ENCODE measurements around the gene ATP4B.

The ATP4B gene

DNA sequence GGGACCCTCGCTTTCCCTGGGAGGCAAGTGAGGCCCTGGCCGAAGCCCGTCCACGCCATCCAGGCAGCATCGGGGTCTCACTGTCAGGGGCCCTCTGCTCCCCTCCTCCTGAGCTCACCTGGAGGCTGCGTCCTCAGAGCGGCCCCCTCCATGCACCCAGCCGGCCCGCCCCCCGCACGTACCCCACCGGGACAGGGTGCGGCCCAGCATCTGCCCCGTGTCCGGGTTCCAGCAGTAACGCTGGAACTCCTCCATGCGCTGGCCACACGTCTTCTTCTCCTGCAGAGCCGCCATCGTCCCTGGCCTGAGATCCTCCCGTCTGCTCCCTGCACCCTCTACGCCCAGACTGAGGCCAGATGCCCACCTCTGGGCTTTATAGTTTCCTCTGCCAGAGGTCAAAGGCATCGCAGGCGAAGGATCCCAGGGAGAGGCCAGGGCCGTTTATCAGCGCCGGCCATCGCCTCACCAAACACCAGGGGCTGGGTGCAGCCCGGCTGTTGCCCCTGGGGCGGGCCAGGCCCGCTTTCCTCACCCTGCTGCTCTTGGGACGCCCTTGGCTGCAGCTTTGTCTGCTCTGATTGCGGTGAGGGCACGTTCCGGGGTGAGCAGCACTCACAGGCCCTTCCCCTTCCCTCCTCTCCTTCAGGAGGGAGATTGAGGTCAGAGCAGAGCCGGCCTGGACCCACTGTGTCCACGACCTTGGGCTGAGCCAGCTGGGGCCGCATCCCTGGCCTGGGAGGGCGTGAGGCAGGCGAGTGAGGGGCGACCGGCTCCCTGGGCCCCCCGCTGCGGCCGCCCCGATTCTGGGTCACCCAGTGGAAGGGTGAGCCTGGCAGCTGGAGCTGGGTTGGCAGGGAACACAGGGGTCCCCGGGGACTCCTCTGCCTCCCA is at the start of gene ATP4B:
TSS of gene ATP4B (minus strand) at position 348 of the 891 bp plus-strand sequence. CDS start at position 294, 54 bp downstream.
- TF ChIP-seq, protein P1, sequence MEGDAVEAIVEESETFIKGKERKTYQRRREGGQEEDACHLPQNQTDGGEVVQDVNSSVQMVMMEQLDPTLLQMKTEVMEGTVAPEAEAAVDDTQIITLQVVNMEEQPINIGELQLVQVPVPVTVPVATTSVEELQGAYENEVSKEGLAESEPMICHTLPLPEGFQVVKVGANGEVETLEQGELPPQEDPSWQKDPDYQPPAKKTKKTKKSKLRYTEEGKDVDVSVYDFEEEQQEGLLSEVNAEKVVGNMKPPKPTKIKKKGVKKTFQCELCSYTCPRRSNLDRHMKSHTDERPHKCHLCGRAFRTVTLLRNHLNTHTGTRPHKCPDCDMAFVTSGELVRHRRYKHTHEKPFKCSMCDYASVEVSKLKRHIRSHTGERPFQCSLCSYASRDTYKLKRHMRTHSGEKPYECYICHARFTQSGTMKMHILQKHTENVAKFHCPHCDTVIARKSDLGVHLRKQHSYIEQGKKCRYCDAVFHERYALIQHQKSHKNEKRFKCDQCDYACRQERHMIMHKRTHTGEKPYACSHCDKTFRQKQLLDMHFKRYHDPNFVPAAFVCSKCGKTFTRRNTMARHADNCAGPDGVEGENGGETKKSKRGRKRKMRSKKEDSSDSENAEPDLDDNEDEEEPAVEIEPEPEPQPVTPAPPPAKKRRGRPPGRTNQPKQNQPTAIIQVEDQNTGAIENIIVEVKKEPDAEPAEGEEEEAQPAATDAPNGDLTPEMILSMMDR (IDR thresholded peaks at IDR 0.05; ENCODE audit: insufficient read depth, low read depth, low read length, missing control alignments) = no peak
- no peak for DNase-seq (ENCODE audit: low read depth)
- H3K4me3 ChIP-seq (ENCODE audit: low read depth, low read length) = no peak within 1 kb of the TSS

DNA sequence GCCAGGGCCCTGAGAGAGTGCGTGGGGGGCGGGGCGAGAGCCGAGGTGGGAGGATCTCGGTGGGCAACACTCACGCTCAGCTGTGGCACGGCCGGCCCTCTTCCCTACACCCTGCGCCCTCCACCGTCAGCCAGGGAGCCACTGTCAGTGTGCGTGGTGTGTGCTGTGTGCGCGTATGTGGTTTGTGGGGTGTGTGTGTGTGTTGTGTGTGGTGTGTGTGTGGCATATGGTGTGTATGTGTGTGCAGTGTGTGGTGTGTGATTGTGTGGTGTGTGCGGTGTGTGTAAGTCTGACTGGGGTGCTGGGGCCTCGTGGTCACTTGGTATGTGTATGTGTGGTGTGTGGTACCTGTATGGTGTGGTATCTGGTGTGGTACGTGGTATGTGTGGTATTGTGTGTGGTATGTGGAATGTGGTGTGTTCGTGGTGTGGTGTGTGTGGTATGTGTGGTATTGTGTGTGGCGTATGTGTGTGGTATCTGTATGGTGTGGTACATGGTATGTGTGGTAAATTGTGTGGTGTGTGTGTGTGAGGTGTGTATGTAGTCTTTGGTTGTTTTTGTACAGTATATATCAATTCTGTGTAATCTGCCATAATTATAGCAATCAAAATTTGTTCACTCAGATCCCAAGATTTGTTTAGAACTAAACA is 14.1 kb upstream of the ATP4B start:
- no peak for DNase-seq (ENCODE audit: low read depth)
- TF ChIP-seq, protein P1 (IDR thresholded peaks at IDR 0.05; ENCODE audit: insufficient read depth, low read depth, low read length, missing control alignments) = no peak
- H3K4me3 ChIP-seq (ENCODE audit: low read depth, low read length) = no peak overlapping the region

DNA sequence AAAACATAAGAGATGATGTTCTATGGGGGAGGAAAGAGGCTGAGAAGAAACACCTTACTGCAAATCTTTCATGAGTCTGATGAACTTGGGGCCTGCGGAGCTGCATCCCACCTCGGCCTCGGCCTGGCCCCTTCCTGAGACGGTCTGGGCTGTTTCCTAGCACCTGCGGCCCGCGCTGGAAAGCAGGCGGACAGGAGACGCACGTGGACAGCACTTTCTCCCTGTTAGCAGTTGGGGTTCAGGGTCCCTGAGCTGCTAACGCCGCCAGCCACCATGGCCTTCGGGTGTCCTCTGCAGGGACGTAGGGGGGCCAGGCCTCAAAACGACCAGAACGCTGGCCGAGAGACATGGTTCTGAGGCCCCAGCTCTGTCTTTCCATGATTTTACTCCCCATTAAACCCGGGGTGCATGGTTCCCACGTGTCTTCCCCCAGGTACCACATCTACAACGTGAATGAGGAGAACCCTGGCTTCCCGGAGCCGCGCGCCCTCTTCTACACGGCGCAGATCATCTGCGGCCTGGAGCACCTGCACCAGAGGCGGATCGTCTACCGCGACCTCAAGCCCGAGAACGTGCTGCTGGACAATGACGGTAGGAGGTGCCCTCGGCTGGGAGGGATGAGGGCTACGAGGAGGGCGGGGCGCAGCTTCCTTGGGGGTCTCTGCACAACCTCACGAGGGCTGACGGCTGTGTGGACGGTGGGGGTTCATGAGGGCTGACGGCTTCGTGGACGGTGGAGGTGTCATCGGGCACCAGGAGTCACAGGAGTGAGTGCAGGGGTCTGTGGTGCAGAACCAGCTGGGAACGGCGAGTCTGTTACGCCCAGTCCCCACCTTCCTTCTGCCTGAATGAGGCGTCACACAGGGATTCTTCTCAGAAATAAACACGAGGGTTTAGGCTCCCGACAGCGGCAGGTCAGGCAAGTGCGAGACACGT is 13.3 kb upstream of the ATP4B start:
- H3K4me3 ChIP-seq (ENCODE audit: low read depth, low read length) = no peak overlapping the region
- TF ChIP-seq, protein P1 (IDR thresholded peaks at IDR 0.05; ENCODE audit: insufficient read depth, low read depth, low read length, missing control alignments) = no peak
- no peak for DNase-seq (ENCODE audit: low read depth)

DNA sequence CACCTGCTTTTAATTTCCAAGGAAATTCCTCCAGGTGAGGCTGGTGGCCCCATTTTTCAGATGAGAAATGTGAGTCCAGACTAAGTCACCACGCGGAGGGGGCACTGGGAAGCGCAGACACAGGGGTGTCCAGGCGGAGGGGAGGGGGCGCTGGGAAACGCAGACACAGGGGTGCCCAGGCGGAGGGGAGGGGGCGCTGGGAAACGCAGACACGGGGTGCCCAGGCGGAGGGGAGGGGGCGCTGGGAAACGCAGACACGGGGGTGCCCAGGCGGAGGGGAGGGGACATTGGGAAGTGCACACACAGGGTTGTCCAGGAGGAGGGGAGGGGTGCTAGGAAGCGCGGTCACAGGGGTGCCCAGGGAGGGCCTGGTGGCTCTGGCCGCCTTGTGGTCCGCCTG is 12.5 kb upstream of the ATP4B start:
- no peak for DNase-seq (ENCODE audit: low read depth)
- no peak overlapping the region for H3K4me3 ChIP-seq (ENCODE audit: low read depth, low read length)
- TF ChIP-seq, protein P1 (IDR thresholded peaks at IDR 0.05; ENCODE audit: insufficient read depth, low read depth, low read length, missing control alignments) = no peak

DNA sequence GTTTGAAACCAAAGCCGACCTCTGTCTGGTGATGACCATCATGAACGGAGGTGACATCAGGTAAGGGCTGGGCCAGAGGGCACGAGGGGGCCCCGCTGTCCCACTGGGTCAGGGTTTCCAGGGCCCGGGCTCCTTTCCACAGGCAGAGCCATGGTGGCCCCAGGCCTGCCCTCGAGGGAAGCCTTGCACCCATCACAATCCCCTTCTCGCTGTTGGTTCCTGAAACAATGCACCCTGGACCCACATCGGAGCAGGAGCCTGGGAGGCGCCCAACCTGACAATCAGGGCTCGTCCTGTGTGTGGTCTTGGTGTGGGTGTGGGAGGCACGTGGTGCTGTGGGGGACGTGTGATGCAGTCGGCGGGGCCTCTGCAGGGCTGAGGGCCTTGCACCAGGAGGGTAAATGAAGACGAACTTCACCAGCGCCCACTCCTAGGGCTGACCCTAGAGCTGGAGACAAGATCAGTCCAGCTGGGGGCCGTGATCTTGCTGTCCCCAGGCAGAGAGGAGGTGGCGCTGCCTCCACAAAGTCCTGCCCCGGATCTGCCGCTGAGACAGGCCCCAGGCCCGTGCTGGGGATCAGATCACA is 11.8 kb upstream of the ATP4B start:
- TF ChIP-seq, protein P1 (IDR thresholded peaks at IDR 0.05; ENCODE audit: insufficient read depth, low read depth, low read length, missing control alignments) = no peak
- no peak overlapping the region for H3K4me3 ChIP-seq (ENCODE audit: low read depth, low read length)
- no peak for DNase-seq (ENCODE audit: low read depth)

DNA sequence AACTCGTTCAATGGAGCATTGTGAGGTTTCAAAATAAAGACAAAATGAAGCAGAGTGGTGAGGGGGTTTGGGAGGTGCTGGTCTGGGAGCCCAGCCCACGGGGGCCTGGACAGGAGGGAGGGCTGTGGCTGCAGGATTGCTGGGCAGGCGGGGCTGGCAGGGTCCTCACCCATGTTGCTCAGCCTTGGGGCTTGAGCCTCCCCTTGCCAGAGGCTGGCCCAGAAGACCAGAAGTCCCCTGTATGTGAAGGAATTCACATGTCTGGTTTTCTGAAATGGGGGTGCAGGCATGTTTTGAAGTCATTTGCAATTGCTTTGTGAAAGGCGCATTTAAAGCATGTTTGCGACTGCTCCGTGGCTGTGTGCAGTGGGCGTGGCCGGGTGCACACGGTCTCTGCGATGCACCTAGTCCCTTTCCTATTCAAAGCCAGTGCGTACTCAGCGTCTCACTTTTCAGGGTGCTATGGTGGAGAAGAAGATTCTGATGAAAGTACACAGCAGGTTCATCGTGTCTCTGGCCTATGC is 11.3 kb upstream of the ATP4B start:
- TF ChIP-seq, protein P1 (IDR thresholded peaks at IDR 0.05; ENCODE audit: insufficient read depth, low read depth, low read length, missing control alignments) = no peak
- H3K4me3 ChIP-seq (ENCODE audit: low read depth, low read length) = no peak overlapping the region
- no peak for DNase-seq (ENCODE audit: low read depth)

All from GM12865 (cell line).